ENCODE measurements around the gene LUM.

LUM gene

GRCh38 chr12:91111366-91112325 lies at the start of gene LUM:
TSS of gene LUM (minus strand) at chr12:91111494. CDS start at chr12:91108979, 2,515 bp downstream.
- DNase-seq, result no peak

GRCh38 chr12:91161009-91161408 lies 49.7 kb upstream of the LUM start:
- DNase-seq, result no peak

GRCh38 chr12:91155990-91156389 lies 44.7 kb upstream of the LUM start:
- no peak for DNase-seq

GRCh38 chr12:91154131-91154530 lies 42.8 kb upstream of the LUM start:
- DNase-seq, result no peak

- no peak for DNase-seq
These were observed 32.8 kb upstream of the LUM start for GRCh38 chr12:91144053-91144452.

- no peak for DNase-seq
These were observed 31.9 kb upstream of the LUM start for GRCh38 chr12:91143206-91143605.

GRCh38 chr12:91142221-91142631 lies 30.9 kb upstream of the LUM start:
- DNase-seq, result no peak

- DNase-seq, result no peak
These were observed 29.0 kb upstream of the LUM start for GRCh38 chr12:91140026-91140931.

- no peak for DNase-seq
These were observed 28.0 kb upstream of the LUM start for GRCh38 chr12:91139286-91139685.

- no peak for DNase-seq
These were observed 27.1 kb upstream of the LUM start for GRCh38 chr12:91138337-91138920.

GRCh38 chr12:91133871-91134270 lies 22.6 kb upstream of the LUM start:
- DNase-seq, result no peak

GRCh38 chr12:91129662-91130362 lies 18.5 kb upstream of the LUM start:
- no peak for DNase-seq

- no peak for DNase-seq
These were observed 16.5 kb upstream of the LUM start for GRCh38 chr12:91127751-91128150.

GRCh38 chr12:91127306-91127705 lies 16.0 kb upstream of the LUM start:
- DNase-seq, result no peak

GRCh38 chr12:91126516-91126915 lies 15.2 kb upstream of the LUM start:
- DNase-seq, result no peak

- no peak for DNase-seq
These were observed 12.1 kb upstream of the LUM start for GRCh38 chr12:91123236-91123916.

GRCh38 chr12:91120781-91121180 lies 9.5 kb upstream of the LUM start:
- DNase-seq, result no peak

GRCh38 chr12:91119089-91119488 lies 7.8 kb upstream of the LUM start:
- DNase-seq, result no peak

- DNase-seq, result no peak
These were observed 2.3 kb upstream of the LUM start for GRCh38 chr12:91113621-91114020.

GRCh38 chr12:91110311-91110924 lies 876 bp downstream of the LUM start:
- no peak for DNase-seq

- no peak for DNase-seq
These were observed 1.5 kb downstream of the LUM start for GRCh38 chr12:91109581-91110310.

Data from NCI-H1694 treated with DMSO at 0.1 percent for 48 hours (cell line).